MM.1S (cell line): ENCODE data around the gene OBSCN.

Source experiments
- EZH2 ChIP-seq: fragments of 300-600 bp; sonication (generic); optimal IDR thresholded peaks from 2 replicates; pipeline ENCODE3; 2017; ENCODE audit warnings: low read depth, mild to moderate bottlenecking, antibody characterized with exemption, low read length, mixed read lengths
- EZH2phosphoT487 ChIP-seq: fragments of 300-600 bp; sonication (generic); IDR thresholded peaks from 2 replicates; pipeline ENCODE4 v1.6.1; 2018; ENCODE audit warnings: antibody characterized with exemption, low read length
- TF ChIP-seq, protein P1 (sequence below): fragments of 300-600 bp; sonication (generic); IDR thresholded peaks from 2 replicates; pipeline ENCODE4 v1.5.1; 2016; ENCODE audit warnings: antibody characterized with exemption, low read length, mixed read lengths

DNA sequence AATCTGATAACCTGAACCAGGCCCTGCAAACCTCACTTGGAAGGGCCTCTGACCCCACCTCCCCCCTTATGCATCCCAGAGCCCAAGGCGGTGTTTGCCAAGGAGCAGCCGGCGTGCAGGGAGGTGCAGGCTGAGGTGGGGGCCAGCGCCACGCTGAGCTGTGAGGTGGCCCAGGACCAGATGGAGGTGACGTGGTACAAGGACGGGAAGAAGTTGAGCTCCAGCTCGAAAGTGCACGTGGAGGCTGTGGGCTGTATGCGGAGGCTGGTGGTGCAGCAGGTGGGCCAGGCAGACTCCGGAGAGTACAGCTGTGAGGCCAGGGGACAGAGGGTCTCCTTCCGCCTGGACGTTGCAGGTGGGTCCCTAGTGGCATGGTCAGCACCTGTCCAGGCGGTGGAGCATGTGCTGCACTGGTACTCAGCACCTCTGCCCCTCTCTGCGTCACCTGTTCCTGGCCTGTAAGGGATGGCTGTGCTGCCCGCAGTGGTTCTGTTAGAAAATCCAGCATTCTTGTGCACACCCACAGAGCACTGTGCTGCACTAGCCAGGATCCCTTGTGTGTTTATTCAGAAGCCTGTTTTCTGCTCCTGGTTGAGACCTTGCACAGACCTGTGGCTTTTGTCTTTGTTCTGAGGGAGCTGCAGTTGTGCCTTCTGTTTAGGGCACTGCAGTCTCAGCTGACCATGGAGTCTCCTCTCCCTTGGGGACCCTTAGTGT, 11.6 kb downstream of the OBSCN start:
- TF ChIP-seq, protein P1, sequence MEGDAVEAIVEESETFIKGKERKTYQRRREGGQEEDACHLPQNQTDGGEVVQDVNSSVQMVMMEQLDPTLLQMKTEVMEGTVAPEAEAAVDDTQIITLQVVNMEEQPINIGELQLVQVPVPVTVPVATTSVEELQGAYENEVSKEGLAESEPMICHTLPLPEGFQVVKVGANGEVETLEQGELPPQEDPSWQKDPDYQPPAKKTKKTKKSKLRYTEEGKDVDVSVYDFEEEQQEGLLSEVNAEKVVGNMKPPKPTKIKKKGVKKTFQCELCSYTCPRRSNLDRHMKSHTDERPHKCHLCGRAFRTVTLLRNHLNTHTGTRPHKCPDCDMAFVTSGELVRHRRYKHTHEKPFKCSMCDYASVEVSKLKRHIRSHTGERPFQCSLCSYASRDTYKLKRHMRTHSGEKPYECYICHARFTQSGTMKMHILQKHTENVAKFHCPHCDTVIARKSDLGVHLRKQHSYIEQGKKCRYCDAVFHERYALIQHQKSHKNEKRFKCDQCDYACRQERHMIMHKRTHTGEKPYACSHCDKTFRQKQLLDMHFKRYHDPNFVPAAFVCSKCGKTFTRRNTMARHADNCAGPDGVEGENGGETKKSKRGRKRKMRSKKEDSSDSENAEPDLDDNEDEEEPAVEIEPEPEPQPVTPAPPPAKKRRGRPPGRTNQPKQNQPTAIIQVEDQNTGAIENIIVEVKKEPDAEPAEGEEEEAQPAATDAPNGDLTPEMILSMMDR: no peak
- no peak for TF ChIP-seq EZH2phosphoT487
- no peak for TF ChIP-seq EZH2
